WTC11 (cell line): ENCODE data around the gene LLGL1. TPM values are rescaled to one million over a fixed set of nuclear protein-coding genes. Genes with fewer than 3 reads are reported as not detected.
A peak's percentile ranks its signal among the peaks of the same experiment; 100 is the strongest.

Source experiments
- ATAC-seq: fragments of 200-7000 bp; cut with Tn5 transposase; 2 replicates; pipeline ENCODE4 v1.10.0; 2021; ENCODE audit warnings: mild to moderate bottlenecking, moderate library complexity
- CTCF ChIA-PET: fragments of 300-600 bp; sonication (Branson Sonifier 250); formaldehyde crosslinking; loops from one replicate; lab custom pipeline; 2021; ENCODE audit warnings: antibody characterized with exemption; lab: Charles Lee
- POLR2A ChIA-PET: fragments of 350-600 bp; sonication (Branson Sonifier 250); formaldehyde crosslinking; loops from one replicate; lab custom pipeline; 2021; ENCODE audit warnings: antibody characterized with exemption; lab: Charles Lee
- DNase-seq: peaks from one replicate; pipeline ENCODE4 v3.0.0; 2021; ENCODE audit warnings: low spot score
- H3K27ac Mint-ChIP-seq: 2 replicates; pipeline ENCODE4 v1.8.0; 2021; ENCODE audit warnings: mixed read lengths
- H3K27me3 Mint-ChIP-seq: 2 replicates; pipeline ENCODE4 v1.8.0; 2021; ENCODE audit warnings: low read depth, mild to moderate bottlenecking, moderate library complexity, mixed read lengths
- H3K36me3 Mint-ChIP-seq: 2 replicates; pipeline ENCODE4 v1.8.0; 2021; ENCODE audit warnings: mixed read lengths
- H3K4me1 Mint-ChIP-seq: 2 replicates; pipeline ENCODE4 v1.8.0; 2022; ENCODE audit warnings: mixed read lengths
- H3K4me3 Mint-ChIP-seq: 2 replicates; pipeline ENCODE4 v1.8.0; 2021; ENCODE audit warnings: mild to moderate bottlenecking, moderate library complexity, mixed read lengths
- H3K9me3 Mint-ChIP-seq: 2 replicates; pipeline ENCODE4 v1.8.0; 2021; ENCODE audit warnings: mixed read lengths
- CBFB ChIP-seq: sonication (generic); formaldehyde crosslinking; IDR thresholded peaks from 2 replicates; pipeline ENCODE4 v1.8.1; 2022; ENCODE audit warnings: mild to moderate bottlenecking, low read depth, missing genetic modification reagents
- E2F1 ChIP-seq: sonication (generic); formaldehyde crosslinking; IDR thresholded peaks from 2 replicates; pipeline ENCODE4 v1.8.0; 2022; ENCODE audit warnings: mild to moderate bottlenecking, missing genetic modification reagents
- ELF4 ChIP-seq: sonication (generic); formaldehyde crosslinking; IDR thresholded peaks from 2 replicates; pipeline ENCODE4 v1.8.1; 2022; ENCODE audit warnings: low read depth, mild to moderate bottlenecking, moderate library complexity, missing genetic modification reagents
- EMX1 ChIP-seq: fragments of 250-450 bp; sonication (Bioruptor Pico); IDR thresholded peaks from 2 replicates; pipeline ENCODE4 v1.8.0; 2021; ENCODE audit warnings: mild to moderate bottlenecking
- ETV6 ChIP-seq: sonication (generic); formaldehyde crosslinking; IDR thresholded peaks from 2 replicates; pipeline ENCODE4 v1.8.1; 2022; ENCODE audit warnings: mild to moderate bottlenecking, missing genetic modification reagents
- FOXJ3 ChIP-seq: sonication (generic); formaldehyde crosslinking; IDR thresholded peaks from 2 replicates; pipeline ENCODE4 v1.9.0; 2021; ENCODE audit warnings: missing genetic modification reagents, mild to moderate bottlenecking, borderline replicate concordance
- FOXK1 ChIP-seq: sonication (generic); formaldehyde crosslinking; IDR thresholded peaks from 2 replicates; pipeline ENCODE4 v1.8.0; 2022; ENCODE audit warnings: mild to moderate bottlenecking, moderate library complexity, missing genetic modification reagents
- HMGA2 ChIP-seq: fragments of 250-450 bp; sonication (Bioruptor Pico); IDR thresholded peaks from 2 replicates; pipeline ENCODE4 v1.4.0; 2021; ENCODE audit warnings: mild to moderate bottlenecking, moderate library complexity
- NR1H2 ChIP-seq: sonication (generic); formaldehyde crosslinking; IDR thresholded peaks from 2 replicates; pipeline ENCODE4 v1.9.0; 2021; ENCODE audit warnings: mild to moderate bottlenecking, moderate library complexity, missing genetic modification reagents
- PREB ChIP-seq: sonication (generic); formaldehyde crosslinking; IDR thresholded peaks from 2 replicates; pipeline ENCODE4 v1.8.1; 2022; ENCODE audit warnings: mild to moderate bottlenecking, missing genetic modification reagents, moderate library complexity, borderline replicate concordance
- RELA ChIP-seq: sonication (generic); formaldehyde crosslinking; IDR thresholded peaks from 2 replicates; pipeline ENCODE4 v1.8.1; 2022; ENCODE audit warnings: missing genetic modification reagents, mild to moderate bottlenecking, borderline replicate concordance
- ZNF138 ChIP-seq: sonication (generic); formaldehyde crosslinking; conservative IDR thresholded peaks from 2 replicates; pipeline ENCODE4 v1.8.1; 2022; ENCODE audit warnings: mild to moderate bottlenecking, moderate library complexity, missing genetic modification reagents
- ZNF263 ChIP-seq: sonication (generic); formaldehyde crosslinking; IDR thresholded peaks from 2 replicates; pipeline ENCODE4 v1.8.1; 2022; ENCODE audit warnings: low read depth, mild to moderate bottlenecking, moderate library complexity, missing genetic modification reagents
- total RNA-seq: library from RNA; stranded (reverse); gene quantifications from 3 replicates; pipeline ENCODE4 v1.2.3, GENCODE V29; 2021
- TF ChIP-seq, protein P1 (sequence below): sonication (generic); formaldehyde crosslinking; IDR thresholded peaks from 2 replicates; pipeline ENCODE4 v1.8.1; 2022; ENCODE audit warnings: mild to moderate bottlenecking, moderate library complexity, missing genetic modification reagents
- TF ChIP-seq, protein P2 (sequence below): sonication (generic); formaldehyde crosslinking; IDR thresholded peaks from 2 replicates; pipeline ENCODE4 v1.8.1; 2023; ENCODE audit warnings: mild to moderate bottlenecking, moderate library complexity, missing genetic modification reagents
- TF ChIP-seq, protein P3 (sequence below): sonication (generic); formaldehyde crosslinking; IDR thresholded peaks from 2 replicates; pipeline ENCODE4 v1.8.1; 2023; ENCODE audit warnings: mild to moderate bottlenecking, missing genetic modification reagents, moderate library complexity
- TF ChIP-seq, protein P4 (sequence below): sonication (generic); formaldehyde crosslinking; IDR thresholded peaks from 2 replicates; pipeline ENCODE4 v1.8.0; 2022; ENCODE audit warnings: missing genetic modification reagents

Gene LLGL1
- total RNA-seq, 1 experiment from 2014 or later, result 87.8 TPM

DNA sequence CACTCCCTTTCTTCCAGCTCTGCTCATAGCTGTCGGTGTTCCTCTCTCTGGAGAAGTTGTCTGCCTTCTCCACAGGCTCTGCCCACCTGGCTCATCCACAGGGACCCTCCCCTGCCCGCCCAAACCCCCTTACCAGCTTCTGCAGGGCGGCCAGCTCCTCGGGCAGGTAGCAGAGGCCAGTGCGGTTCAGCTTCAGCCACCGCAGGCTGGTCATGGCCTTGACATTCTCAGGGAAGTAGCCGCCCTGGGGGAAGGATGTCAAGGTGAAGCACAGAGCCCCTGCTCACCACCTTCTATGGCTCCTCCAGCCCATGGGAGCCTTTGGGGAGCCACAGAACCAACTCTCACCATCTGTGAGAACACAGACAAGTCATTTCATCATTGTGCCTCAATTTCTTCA, 31.3 kb downstream of the LLGL1 start (continued):
- TF ChIP-seq ELF4 (CRISPR knock-in tag) (no peak), EMX1 (CRISPR knock-in tag) (no peak), CBFB (no peak)

DNA sequence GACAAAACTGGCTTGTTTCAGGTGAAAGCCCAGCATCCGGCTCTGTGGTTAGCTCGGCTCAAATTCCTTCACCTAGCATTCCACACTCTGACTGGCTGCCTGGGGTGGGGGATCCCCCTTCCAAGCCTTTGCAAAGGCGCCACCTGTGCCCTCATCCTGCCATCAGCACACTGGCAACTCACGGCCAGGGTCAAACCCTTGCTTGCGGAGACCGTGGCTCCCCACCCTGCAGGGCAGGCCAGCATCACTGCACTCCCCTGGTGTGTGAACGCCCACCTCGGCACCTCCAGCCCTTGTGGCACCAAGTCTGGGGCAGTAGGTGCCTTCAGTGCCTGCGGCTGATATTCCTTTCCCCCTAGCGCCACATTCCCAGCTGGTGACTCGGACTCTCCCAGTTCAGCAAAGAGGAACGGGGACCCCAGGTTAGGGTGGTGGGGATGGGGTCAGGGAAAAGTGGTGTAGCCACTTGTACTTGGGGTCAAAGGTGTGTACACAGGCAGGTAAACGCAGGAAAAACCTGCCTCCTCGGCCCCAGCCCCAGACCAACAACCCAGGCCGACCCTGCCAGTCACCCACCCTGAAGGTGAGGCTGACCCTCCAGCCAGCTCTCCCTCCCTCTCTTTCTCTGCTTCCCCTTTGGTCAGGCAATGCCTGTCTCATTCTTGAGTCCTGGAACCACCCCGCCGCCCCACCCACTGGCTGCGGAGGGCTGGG, 32.0 kb downstream of the LLGL1 start:
- Mint-ChIP-seq H3K27ac (peak overlapping the region; percentile 98), H3K36me3 (peaks cover 33% of the 10 kb centered on the region), H3K4me3 (peak overlapping the region; percentile 95), H3K4me1 (peaks cover 29% of the 10 kb centered on the region), H3K9me3 (no peaks in the 10 kb centered on the region)
- peak; percentile 59 for DNase-seq
- CTCF ChIA-PET, result interaction anchor here (1.2 to 2.5 kb wide), 2 partner anchors 10 to 106 kb away, joined by 4 to 15 read pairs; partner anchors contain the start of gene SHMT1
- TF ChIP-seq HMGA2 (CRISPR knock-in tag), result no peak
- TF ChIP-seq E2F1 (CRISPR knock-in tag), result no peak
- TF ChIP-seq, protein P1, sequence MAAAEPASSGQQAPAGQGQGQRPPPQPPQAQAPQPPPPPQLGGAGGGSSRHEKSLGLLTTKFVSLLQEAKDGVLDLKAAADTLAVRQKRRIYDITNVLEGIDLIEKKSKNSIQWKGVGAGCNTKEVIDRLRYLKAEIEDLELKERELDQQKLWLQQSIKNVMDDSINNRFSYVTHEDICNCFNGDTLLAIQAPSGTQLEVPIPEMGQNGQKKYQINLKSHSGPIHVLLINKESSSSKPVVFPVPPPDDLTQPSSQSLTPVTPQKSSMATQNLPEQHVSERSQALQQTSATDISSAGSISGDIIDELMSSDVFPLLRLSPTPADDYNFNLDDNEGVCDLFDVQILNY, result no peak
- TF ChIP-seq, protein P2, sequence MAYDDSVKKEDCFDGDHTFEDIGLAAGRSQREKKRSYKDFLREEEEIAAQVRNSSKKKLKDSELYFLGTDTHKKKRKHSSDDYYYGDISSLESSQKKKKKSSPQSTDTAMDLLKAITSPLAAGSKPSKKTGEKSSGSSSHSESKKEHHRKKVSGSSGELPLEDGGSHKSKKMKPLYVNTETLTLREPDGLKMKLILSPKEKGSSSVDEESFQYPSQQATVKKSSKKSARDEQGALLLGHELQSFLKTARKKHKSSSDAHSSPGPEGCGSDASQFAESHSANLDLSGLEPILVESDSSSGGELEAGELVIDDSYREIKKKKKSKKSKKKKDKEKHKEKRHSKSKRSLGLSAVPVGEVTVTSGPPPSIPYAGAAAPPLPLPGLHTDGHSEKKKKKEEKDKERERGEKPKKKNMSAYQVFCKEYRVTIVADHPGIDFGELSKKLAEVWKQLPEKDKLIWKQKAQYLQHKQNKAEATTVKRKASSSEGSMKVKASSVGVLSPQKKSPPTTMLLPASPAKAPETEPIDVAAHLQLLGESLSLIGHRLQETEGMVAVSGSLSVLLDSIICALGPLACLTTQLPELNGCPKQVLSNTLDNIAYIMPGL (CRISPR knock-in tag), result 0 out of 2 replicates have a peak, but pooled peaks have one; percentile 29
- TF ChIP-seq, protein P3, sequence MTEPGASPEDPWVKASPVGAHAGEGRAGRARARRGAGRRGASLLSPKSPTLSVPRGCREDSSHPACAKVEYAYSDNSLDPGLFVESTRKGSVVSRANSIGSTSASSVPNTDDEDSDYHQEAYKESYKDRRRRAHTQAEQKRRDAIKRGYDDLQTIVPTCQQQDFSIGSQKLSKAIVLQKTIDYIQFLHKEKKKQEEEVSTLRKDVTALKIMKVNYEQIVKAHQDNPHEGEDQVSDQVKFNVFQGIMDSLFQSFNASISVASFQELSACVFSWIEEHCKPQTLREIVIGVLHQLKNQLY (CRISPR knock-in tag), result no peak
- 0 out of 2 replicates have a peak, but pooled peaks have one; percentile 29 for TF ChIP-seq ETV6 (CRISPR knock-in tag)
- no peak for TF ChIP-seq PREB (CRISPR knock-in tag)
- TF ChIP-seq, protein P4, sequence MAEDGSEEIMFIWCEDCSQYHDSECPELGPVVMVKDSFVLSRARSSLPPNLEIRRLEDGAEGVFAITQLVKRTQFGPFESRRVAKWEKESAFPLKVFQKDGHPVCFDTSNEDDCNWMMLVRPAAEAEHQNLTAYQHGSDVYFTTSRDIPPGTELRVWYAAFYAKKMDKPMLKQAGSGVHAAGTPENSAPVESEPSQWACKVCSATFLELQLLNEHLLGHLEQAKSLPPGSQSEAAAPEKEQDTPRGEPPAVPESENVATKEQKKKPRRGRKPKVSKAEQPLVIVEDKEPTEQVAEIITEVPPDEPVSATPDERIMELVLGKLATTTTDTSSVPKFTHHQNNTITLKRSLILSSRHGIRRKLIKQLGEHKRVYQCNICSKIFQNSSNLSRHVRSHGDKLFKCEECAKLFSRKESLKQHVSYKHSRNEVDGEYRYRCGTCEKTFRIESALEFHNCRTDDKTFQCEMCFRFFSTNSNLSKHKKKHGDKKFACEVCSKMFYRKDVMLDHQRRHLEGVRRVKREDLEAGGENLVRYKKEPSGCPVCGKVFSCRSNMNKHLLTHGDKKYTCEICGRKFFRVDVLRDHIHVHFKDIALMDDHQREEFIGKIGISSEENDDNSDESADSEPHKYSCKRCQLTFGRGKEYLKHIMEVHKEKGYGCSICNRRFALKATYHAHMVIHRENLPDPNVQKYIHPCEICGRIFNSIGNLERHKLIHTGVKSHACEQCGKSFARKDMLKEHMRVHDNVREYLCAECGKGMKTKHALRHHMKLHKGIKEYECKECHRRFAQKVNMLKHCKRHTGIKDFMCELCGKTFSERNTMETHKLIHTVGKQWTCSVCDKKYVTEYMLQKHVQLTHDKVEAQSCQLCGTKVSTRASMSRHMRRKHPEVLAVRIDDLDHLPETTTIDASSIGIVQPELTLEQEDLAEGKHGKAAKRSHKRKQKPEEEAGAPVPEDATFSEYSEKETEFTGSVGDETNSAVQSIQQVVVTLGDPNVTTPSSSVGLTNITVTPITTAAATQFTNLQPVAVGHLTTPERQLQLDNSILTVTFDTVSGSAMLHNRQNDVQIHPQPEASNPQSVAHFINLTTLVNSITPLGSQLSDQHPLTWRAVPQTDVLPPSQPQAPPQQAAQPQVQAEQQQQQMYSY, result no peak
- TF ChIP-seq FOXJ3 (CRISPR knock-in tag), result no peak
- no peak for TF ChIP-seq EMX1 (CRISPR knock-in tag)
- TF ChIP-seq NR1H2 (CRISPR knock-in tag), result no peak
- TF ChIP-seq ZNF263 (CRISPR knock-in tag), result no peak
- TF ChIP-seq ZNF138, result no peak
- TF ChIP-seq FOXK1 (CRISPR knock-in tag), result no peak
- TF ChIP-seq RELA (CRISPR knock-in tag), result no peak
- TF ChIP-seq, all 79 proteins: peak for 2
- POLR2A ChIA-PET, result interaction anchor here (0.9 to 1.7 kb wide), 2 partner anchors 10 to 13 kb away, joined by 6 read pairs; no protein-coding TSS in a partner anchor
- peak; percentile 2 for ATAC-seq
- H3K27me3 Mint-ChIP-seq, result no peaks in the 10 kb centered on the region
